Loucy (cell line): ENCODE data around the gene CD302.

Source experiments
- H2AFZ ChIP-seq: fragments of 200-600 bp; sonication (generic); 2 replicates; pipeline ENCODE4 v1.6.0; 2016; ENCODE audit warnings: antibody characterized with exemption, mild to moderate bottlenecking, low read length, moderate library complexity
- H3F3A ChIP-seq: fragments of 200-600 bp; 2 replicates; pipeline ENCODE4 v1.6.0; 2016; ENCODE audit warnings: antibody characterized with exemption, low read depth, mild to moderate bottlenecking
- H3K27me3 ChIP-seq: fragments of 200-600 bp; sonication (generic); 2 replicates; pipeline ENCODE4 v1.6.1; 2014; ENCODE audit warnings: low read length, mild to moderate bottlenecking; ENCODE audit not compliant: insufficient read depth, poor library complexity, severe bottlenecking
- H3K36me3 ChIP-seq: fragments of 200-600 bp; sonication (generic); 2 replicates; pipeline ENCODE4 v1.6.1; 2016; ENCODE audit warnings: low read length; ENCODE audit not compliant: insufficient read depth
- H3K4me1 ChIP-seq: fragments of 200-600 bp; sonication (generic); 2 replicates; pipeline ENCODE4 v1.5.1; 2014; ENCODE audit warnings: low read length, mild to moderate bottlenecking; ENCODE audit not compliant: insufficient read depth, poor library complexity, severe bottlenecking
- H3K4me2 ChIP-seq: fragments of 200-600 bp; sonication (generic); 2 replicates; pipeline ENCODE4 v1.6.0; 2014; ENCODE audit warnings: antibody characterized with exemption, low read length, low read depth, mild to moderate bottlenecking; ENCODE audit not compliant: poor library complexity, severe bottlenecking
- H3K4me3 ChIP-seq: fragments of 200-600 bp; sonication (generic); 2 replicates; pipeline ENCODE4 v1.5.1; 2014; ENCODE audit warnings: low read length, mild to moderate bottlenecking, mixed read lengths; ENCODE audit not compliant: poor library complexity, severe bottlenecking
- H3K79me2 ChIP-seq: fragments of 200-600 bp; sonication (generic); 2 replicates; pipeline ENCODE4 v1.6.1; 2014; ENCODE audit warnings: low read length; ENCODE audit not compliant: insufficient read depth
- H3K9ac ChIP-seq: fragments of 200-600 bp; sonication (generic); 2 replicates; pipeline ENCODE4 v1.6.0; 2014; ENCODE audit warnings: mild to moderate bottlenecking, low read depth, low read length, moderate library complexity; ENCODE audit not compliant: poor library complexity, severe bottlenecking
- H3K9me2 ChIP-seq: fragments of 200-600 bp; sonication (generic); replicated peaks from 2 replicates; pipeline ENCODE4 v1.6.1; 2016; ENCODE audit warnings: low read depth, low read length, mixed read lengths
- H3K9me3 ChIP-seq: fragments of 200-600 bp; sonication (generic); 2 replicates; pipeline ENCODE4 v1.6.1; 2014; ENCODE audit warnings: mild to moderate bottlenecking, antibody characterized with exemption, low read length, low read depth; ENCODE audit not compliant: insufficient read depth
- H4K20me1 ChIP-seq: fragments of 200-600 bp; sonication (generic); 2 replicates; pipeline ENCODE4 v1.6.0; 2014; ENCODE audit warnings: antibody characterized with exemption, low read length, mild to moderate bottlenecking; ENCODE audit not compliant: insufficient read depth, poor library complexity, severe bottlenecking
- EZH2phosphoT487 ChIP-seq: fragments of 200-600 bp; IDR thresholded peaks from 2 replicates; pipeline ENCODE4 v1.6.1; 2018; ENCODE audit warnings: antibody characterized with exemption, mild to moderate bottlenecking, moderate library complexity, borderline replicate concordance
- TF ChIP-seq, protein P1 (sequence below): fragments of 200-600 bp; sonication (generic); conservative IDR thresholded peaks from 2 replicates; pipeline ENCODE4 v1.5.1; 2014; ENCODE audit warnings: mild to moderate bottlenecking, antibody characterized with exemption, low read length

The CD302 gene

DNA sequence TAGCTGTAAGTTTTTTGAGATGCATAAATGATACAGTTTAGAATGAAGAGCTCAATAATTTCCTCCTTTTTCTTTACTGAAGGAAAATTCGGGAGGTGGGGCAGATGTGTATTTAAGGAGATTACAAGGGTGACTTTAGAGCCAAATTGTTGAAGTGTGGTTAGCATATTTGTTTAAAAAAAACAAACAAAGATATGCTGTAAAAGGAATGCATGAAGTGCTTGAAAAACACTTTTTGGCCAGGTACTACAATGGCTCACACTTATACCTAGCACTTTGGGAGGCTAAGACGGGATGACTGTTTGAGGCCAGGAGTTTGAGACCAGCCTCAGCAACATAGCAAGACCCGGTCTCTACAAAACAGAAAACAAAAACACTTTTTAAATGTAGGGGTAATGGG is 38.4 kb downstream of the CD302 start:
- H3K36me3 ChIP-seq, result peaks cover 93% of the 10 kb centered on the region
- H4K20me1 ChIP-seq, result peaks cover 31% of the 10 kb centered on the region
- no peak for TF ChIP-seq EZH2phosphoT487
- TF ChIP-seq, protein P1, sequence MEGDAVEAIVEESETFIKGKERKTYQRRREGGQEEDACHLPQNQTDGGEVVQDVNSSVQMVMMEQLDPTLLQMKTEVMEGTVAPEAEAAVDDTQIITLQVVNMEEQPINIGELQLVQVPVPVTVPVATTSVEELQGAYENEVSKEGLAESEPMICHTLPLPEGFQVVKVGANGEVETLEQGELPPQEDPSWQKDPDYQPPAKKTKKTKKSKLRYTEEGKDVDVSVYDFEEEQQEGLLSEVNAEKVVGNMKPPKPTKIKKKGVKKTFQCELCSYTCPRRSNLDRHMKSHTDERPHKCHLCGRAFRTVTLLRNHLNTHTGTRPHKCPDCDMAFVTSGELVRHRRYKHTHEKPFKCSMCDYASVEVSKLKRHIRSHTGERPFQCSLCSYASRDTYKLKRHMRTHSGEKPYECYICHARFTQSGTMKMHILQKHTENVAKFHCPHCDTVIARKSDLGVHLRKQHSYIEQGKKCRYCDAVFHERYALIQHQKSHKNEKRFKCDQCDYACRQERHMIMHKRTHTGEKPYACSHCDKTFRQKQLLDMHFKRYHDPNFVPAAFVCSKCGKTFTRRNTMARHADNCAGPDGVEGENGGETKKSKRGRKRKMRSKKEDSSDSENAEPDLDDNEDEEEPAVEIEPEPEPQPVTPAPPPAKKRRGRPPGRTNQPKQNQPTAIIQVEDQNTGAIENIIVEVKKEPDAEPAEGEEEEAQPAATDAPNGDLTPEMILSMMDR, result no peak
- no peaks in the 10 kb centered on the region for H3K4me1 ChIP-seq
- no peak overlapping the region for H2AFZ ChIP-seq
- H3K79me2 ChIP-seq, result peaks cover 29% of the 10 kb centered on the region
- H3K4me3 ChIP-seq, result no peak overlapping the region
- H3K4me2 ChIP-seq, result no peak overlapping the region
- no peak overlapping the region for H3K9ac ChIP-seq
- no peaks in the 10 kb centered on the region for H3F3A ChIP-seq
- no peaks in the 10 kb centered on the region for H3K9me2 ChIP-seq
- H3K27me3 ChIP-seq, result no peaks in the 10 kb centered on the region
- H3K9me3 ChIP-seq, result no peaks in the 10 kb centered on the region

DNA sequence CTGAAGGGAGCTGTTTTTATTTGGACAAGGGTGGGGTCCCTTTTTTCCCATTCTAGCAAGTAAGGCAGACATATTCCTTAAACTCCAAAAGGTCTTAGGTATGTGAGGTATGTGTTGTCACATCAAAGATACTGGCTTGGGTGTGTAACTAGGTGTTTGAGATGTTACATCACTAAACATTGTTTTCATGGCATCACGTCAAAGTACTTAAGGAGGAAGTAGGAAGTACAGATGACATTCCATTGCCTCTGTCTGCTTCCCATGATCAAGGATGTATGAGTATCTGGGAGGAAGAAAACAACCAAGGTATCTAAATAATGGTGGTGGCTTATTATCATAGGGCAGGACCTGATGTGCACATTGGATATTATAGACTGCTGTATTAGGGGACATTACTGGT is 39.3 kb downstream of the CD302 start:
- no peak for TF ChIP-seq EZH2phosphoT487
- TF ChIP-seq, protein P1, result no peak
- Histone ChIP-seq H3K27me3 (no peaks in the 10 kb centered on the region), H2AFZ (no peak overlapping the region), H3K36me3 (peaks cover 93% of the 10 kb centered on the region), H3K4me1 (no peaks in the 10 kb centered on the region), H4K20me1 (peaks cover 39% of the 10 kb centered on the region), H3F3A (no peaks in the 10 kb centered on the region), H3K9ac (no peak overlapping the region), H3K79me2 (peaks cover 38% of the 10 kb centered on the region), H3K9me3 (no peaks in the 10 kb centered on the region), H3K9me2 (no peaks in the 10 kb centered on the region), H3K4me2 (no peak overlapping the region), H3K4me3 (no peak overlapping the region)

DNA sequence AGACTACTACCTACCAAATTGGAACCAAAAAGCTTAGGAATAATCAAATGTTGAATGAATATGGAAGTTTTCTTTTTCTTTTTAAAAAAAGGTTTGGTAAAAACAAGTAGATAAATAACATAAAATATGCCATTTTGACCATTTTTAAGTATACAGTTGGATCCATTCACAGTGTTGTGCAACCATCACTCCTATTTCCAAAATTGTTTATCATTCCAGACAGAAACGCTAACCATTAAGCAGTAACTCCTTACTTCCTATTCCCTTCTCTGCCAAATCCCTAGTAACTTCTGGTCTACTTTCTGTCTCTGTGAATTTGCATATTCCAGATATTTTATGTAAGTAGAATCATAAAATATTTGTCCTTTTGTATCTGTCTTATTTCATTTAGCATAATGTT is 39.8 kb downstream of the CD302 start:
- no peaks in the 10 kb centered on the region for H3K27me3 ChIP-seq
- H3K9ac ChIP-seq, result no peak overlapping the region
- no peak for TF ChIP-seq EZH2phosphoT487
- TF ChIP-seq, protein P1, result no peak
- no peaks in the 10 kb centered on the region for H3K4me1 ChIP-seq
- H3F3A ChIP-seq, result no peaks in the 10 kb centered on the region
- H4K20me1 ChIP-seq, result peaks cover 42% of the 10 kb centered on the region
- H2AFZ ChIP-seq, result no peak overlapping the region
- H3K4me2 ChIP-seq, result no peak overlapping the region
- no peak overlapping the region for H3K4me3 ChIP-seq
- H3K9me2 ChIP-seq, result no peaks in the 10 kb centered on the region
- H3K9me3 ChIP-seq, result no peaks in the 10 kb centered on the region
- peaks cover 43% of the 10 kb centered on the region for H3K79me2 ChIP-seq
- H3K36me3 ChIP-seq, result peaks cover 93% of the 10 kb centered on the region
